ENCODE measurements around the gene ZNF574.

DNA sequence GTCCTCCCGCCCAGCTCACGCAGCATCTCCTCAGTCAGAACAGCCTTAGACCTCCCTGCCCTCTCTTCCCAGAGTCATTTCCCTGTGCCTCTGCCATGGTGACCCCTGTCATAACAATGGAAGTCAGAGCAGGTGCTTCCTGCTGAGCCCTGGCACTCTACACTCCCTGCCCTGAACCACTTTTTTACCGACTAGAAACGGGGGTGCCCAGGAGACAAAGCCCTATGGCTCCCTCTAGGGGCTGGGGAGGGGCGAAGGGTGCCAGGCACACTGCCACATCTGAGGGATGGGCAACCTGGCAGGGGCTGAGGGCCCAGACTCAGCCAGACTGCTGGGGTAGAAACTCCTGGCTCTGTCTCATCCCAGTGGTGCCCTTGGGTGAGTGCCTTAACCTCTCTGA is 16.4 kb downstream of the ZNF574 start:
- TF ChIP-seq, protein P1, sequence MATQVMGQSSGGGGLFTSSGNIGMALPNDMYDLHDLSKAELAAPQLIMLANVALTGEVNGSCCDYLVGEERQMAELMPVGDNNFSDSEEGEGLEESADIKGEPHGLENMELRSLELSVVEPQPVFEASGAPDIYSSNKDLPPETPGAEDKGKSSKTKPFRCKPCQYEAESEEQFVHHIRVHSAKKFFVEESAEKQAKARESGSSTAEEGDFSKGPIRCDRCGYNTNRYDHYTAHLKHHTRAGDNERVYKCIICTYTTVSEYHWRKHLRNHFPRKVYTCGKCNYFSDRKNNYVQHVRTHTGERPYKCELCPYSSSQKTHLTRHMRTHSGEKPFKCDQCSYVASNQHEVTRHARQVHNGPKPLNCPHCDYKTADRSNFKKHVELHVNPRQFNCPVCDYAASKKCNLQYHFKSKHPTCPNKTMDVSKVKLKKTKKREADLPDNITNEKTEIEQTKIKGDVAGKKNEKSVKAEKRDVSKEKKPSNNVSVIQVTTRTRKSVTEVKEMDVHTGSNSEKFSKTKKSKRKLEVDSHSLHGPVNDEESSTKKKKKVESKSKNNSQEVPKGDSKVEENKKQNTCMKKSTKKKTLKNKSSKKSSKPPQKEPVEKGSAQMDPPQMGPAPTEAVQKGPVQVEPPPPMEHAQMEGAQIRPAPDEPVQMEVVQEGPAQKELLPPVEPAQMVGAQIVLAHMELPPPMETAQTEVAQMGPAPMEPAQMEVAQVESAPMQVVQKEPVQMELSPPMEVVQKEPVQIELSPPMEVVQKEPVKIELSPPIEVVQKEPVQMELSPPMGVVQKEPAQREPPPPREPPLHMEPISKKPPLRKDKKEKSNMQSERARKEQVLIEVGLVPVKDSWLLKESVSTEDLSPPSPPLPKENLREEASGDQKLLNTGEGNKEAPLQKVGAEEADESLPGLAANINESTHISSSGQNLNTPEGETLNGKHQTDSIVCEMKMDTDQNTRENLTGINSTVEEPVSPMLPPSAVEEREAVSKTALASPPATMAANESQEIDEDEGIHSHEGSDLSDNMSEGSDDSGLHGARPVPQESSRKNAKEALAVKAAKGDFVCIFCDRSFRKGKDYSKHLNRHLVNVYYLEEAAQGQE (IDR thresholded peaks at IDR 0.05; ENCODE audit: low read depth) = no peak
- TF ChIP-seq JUND (IDR thresholded peaks at IDR 0.05) = no peak
- no peak for TF ChIP-seq CEBPB (IDR thresholded peaks at IDR 0.05; ENCODE audit: low read depth)
- TF ChIP-seq, protein P2, sequence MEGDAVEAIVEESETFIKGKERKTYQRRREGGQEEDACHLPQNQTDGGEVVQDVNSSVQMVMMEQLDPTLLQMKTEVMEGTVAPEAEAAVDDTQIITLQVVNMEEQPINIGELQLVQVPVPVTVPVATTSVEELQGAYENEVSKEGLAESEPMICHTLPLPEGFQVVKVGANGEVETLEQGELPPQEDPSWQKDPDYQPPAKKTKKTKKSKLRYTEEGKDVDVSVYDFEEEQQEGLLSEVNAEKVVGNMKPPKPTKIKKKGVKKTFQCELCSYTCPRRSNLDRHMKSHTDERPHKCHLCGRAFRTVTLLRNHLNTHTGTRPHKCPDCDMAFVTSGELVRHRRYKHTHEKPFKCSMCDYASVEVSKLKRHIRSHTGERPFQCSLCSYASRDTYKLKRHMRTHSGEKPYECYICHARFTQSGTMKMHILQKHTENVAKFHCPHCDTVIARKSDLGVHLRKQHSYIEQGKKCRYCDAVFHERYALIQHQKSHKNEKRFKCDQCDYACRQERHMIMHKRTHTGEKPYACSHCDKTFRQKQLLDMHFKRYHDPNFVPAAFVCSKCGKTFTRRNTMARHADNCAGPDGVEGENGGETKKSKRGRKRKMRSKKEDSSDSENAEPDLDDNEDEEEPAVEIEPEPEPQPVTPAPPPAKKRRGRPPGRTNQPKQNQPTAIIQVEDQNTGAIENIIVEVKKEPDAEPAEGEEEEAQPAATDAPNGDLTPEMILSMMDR (IDR thresholded peaks at IDR 0.05 in 2 of 3, conservative IDR thresholded peaks at IDR 0.05 in 1 of 3; ENCODE audit: borderline replicate concordance in 1 of 3, insufficient read depth in 1 of 3, low read depth in 2 of 3, low read length in 2 of 3) = peak; percentile 67 to 86 (median 84); a peak in 5 of 6 replicates
- TF ChIP-seq ZNF274 (IDR thresholded peaks at IDR 0.05; ENCODE audit: low read depth, low read length) = no peak
- TF ChIP-seq SRF (IDR thresholded peaks at IDR 0.05; ENCODE audit: low read depth) = no peak
- TF ChIP-seq, protein P3, sequence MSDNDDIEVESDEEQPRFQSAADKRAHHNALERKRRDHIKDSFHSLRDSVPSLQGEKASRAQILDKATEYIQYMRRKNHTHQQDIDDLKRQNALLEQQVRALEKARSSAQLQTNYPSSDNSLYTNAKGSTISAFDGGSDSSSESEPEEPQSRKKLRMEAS (IDR thresholded peaks at IDR 0.05) = no peak
- TF ChIP-seq EZH2 (IDR thresholded peaks at IDR 0.05) = no peak
- no peak for TF ChIP-seq EGR1 (IDR thresholded peaks at IDR 0.05; ENCODE audit: low read depth)
- no peak for TF ChIP-seq EZH2phosphoT487 (IDR thresholded peaks at IDR 0.05; ENCODE audit: borderline replicate concordance)
- no peak for TF ChIP-seq POLR2AphosphoS5 (IDR thresholded peaks at IDR 0.05; ENCODE audit: low read depth, low read length)
- TF ChIP-seq SP1 (IDR thresholded peaks at IDR 0.05; ENCODE audit: low read depth) = no peak
- TF ChIP-seq POLR2A (IDR thresholded peaks at IDR 0.05; ENCODE audit: borderline replicate concordance, extremely low read depth, insufficient read depth, insufficient read length) = no peak

Measured in HCT116 (cell line).